ENCODE data around the gene TBXAS1. TPM values are rescaled to one million over a fixed set of nuclear protein-coding genes. Genes with fewer than 3 reads are reported as not detected.

TBXAS1 gene
- total RNA-seq, 1 donor from 2014 or later: not detected

DNA sequence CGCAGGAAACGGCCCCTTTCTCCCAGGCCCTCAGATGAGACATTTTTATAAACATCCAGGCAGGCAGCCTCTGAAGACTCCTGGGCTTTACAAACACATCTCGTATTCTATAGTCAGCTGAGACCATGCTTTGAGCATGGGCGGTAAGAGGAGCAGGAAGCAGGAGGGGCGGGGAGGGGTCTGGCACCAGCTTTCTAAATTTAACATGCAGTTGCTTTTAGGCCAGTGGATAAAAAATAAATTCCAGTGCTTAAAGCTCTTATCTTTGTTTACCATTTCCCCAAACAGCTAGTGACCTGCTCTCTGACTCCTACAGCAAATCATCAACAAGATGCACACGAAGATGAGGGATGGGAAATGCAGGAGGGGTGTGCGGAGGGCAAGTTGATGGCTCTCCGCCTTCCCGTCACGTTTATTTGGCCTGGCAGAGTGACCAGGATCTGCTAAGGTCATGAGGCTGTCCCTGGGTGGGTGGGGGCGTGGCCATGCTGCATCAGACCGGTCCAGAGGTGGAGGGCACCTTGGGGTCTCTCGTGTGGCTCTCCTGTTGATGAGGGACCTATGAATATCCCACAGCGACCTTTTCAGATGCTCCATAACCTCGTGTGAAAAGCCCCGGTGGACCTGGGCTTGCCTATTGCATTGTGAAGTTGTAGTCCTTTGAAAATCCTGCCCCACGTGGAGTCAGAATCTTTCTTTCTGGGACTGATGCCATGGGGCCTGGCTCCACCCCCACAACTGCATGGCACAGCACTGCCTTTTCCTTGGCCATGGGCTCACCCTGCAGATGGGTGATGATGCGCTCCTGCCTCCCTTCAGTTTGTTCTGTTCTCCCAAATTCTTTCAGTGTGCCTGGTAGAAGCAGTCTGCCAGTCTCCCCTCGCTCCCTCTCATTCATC, 166.2 kb downstream of the TBXAS1 start:
- H3K4me3 Mint-ChIP-seq (ENCODE audit: unreplicated experiment): no peak overlapping the region
- DNase-seq: no peak
- peaks cover 1% of the 10 kb centered on the region for H3K27me3 Mint-ChIP-seq (ENCODE audit: unreplicated experiment)
- peak overlapping the region; percentile 33 for H3K27ac Mint-ChIP-seq (ENCODE audit: unreplicated experiment)
- no peaks in the 10 kb centered on the region for H3K9me3 Mint-ChIP-seq (ENCODE audit: unreplicated experiment)
- peaks cover 3% of the 10 kb centered on the region for H3K36me3 Mint-ChIP-seq (ENCODE audit: unreplicated experiment)
- TF ChIP-seq, protein P1, sequence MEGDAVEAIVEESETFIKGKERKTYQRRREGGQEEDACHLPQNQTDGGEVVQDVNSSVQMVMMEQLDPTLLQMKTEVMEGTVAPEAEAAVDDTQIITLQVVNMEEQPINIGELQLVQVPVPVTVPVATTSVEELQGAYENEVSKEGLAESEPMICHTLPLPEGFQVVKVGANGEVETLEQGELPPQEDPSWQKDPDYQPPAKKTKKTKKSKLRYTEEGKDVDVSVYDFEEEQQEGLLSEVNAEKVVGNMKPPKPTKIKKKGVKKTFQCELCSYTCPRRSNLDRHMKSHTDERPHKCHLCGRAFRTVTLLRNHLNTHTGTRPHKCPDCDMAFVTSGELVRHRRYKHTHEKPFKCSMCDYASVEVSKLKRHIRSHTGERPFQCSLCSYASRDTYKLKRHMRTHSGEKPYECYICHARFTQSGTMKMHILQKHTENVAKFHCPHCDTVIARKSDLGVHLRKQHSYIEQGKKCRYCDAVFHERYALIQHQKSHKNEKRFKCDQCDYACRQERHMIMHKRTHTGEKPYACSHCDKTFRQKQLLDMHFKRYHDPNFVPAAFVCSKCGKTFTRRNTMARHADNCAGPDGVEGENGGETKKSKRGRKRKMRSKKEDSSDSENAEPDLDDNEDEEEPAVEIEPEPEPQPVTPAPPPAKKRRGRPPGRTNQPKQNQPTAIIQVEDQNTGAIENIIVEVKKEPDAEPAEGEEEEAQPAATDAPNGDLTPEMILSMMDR (IDR thresholded peaks at IDR 0.05; ENCODE audit: partially characterized antibody, unreplicated experiment): no peak
- H3K4me1 Mint-ChIP-seq (ENCODE audit: low read depth, unreplicated experiment): peaks cover 23% of the 10 kb centered on the region

DNA sequence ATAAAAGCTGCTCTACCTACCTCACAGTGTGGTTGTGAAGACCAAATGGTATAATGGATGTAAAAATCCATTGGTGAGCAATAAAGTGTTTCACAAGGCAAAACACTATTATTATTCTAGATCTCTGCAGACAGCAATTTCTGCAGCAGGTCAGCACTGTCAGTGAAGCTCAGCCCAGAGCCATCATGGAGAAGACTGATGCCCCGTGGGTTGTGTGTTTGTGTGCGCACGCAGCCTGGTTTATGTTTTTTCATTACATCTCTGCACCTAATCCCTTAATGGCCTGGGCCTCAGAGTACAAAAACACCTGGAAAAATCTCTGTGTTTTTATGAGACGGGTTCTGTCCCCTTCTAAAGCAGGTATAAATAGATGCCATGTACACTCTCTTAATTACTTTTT, 169.5 kb downstream of the TBXAS1 start:
- Mint-ChIP-seq H3K4me1 (ENCODE audit: low read depth, unreplicated experiment) (peaks cover 9% of the 10 kb centered on the region), H3K4me3 (ENCODE audit: unreplicated experiment) (no peak overlapping the region), H3K27me3 (ENCODE audit: unreplicated experiment) (peaks cover 1% of the 10 kb centered on the region), H3K36me3 (ENCODE audit: unreplicated experiment) (peaks cover 3% of the 10 kb centered on the region), H3K9me3 (ENCODE audit: unreplicated experiment) (peaks cover 2% of the 10 kb centered on the region), H3K27ac (ENCODE audit: unreplicated experiment) (no peak overlapping the region)
- TF ChIP-seq, protein P1 (IDR thresholded peaks at IDR 0.05; ENCODE audit: partially characterized antibody, unreplicated experiment): no peak
- no peak for DNase-seq

DNA sequence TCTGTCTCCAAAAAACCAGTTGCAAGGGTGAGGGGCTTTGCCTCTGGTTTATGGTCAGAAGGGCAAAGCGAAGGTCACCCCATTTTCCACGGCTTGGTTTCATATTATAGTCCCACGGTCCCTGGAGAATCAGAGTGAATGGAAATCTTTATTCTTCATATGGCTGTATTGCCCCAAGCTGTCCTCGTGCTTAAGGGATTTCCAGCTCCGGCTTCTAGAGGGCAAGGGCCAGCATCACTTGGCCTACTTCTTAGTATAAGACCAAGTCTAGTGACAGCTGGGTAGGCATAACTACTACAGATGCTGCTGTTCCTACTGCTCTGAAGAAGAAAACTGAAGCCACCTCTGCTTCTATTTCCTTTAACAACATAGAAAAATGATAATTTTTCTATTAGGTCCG, 170.5 kb downstream of the TBXAS1 start:
- no peak overlapping the region for H3K27ac Mint-ChIP-seq (ENCODE audit: unreplicated experiment)
- no peak overlapping the region for H3K4me3 Mint-ChIP-seq (ENCODE audit: unreplicated experiment)
- H3K4me1 Mint-ChIP-seq (ENCODE audit: low read depth, unreplicated experiment): peaks cover 9% of the 10 kb centered on the region
- H3K36me3 Mint-ChIP-seq (ENCODE audit: unreplicated experiment): peaks cover 3% of the 10 kb centered on the region
- peaks cover 1% of the 10 kb centered on the region for H3K27me3 Mint-ChIP-seq (ENCODE audit: unreplicated experiment)
- H3K9me3 Mint-ChIP-seq (ENCODE audit: unreplicated experiment): peaks cover 5% of the 10 kb centered on the region
- DNase-seq: no peak
- TF ChIP-seq, protein P1 (IDR thresholded peaks at IDR 0.05; ENCODE audit: partially characterized antibody, unreplicated experiment): no peak

DNA sequence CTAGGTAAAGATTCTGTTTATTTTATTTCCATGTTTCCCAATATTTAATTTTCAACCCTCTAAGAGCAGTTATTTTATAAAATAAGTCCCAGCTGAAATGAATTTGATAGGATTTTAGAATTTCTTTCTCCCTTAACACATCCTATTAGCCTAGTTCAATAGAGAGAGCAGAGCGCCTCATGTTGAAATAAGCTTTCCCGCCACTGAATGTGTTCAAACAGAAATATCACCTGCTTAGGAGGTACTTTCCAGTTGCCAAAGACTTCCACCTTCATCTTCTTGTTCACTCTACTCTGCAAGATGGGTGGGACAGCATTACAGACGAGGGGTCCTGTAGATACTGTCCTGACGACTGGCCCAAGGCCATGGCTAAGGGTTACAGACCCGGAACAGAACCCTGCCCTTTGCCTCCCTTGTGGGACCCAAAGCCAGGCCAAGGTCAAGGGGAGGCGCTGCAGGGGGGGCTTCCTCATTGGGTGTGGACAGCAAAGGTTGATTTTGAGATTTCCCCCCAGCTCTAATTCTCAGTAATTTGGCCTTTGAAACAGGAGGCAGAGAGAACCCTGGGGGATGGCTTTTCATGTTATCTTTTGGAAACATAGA, 171.7 kb downstream of the TBXAS1 start:
- Mint-ChIP-seq H3K9me3 (ENCODE audit: unreplicated experiment) (peaks cover 5% of the 10 kb centered on the region), H3K27ac (ENCODE audit: unreplicated experiment) (no peak overlapping the region), H3K4me1 (ENCODE audit: low read depth, unreplicated experiment) (peaks cover 6% of the 10 kb centered on the region), H3K36me3 (ENCODE audit: unreplicated experiment) (peaks cover 3% of the 10 kb centered on the region), H3K4me3 (ENCODE audit: unreplicated experiment) (no peak overlapping the region), H3K27me3 (ENCODE audit: unreplicated experiment) (peaks cover 1% of the 10 kb centered on the region)
- no peak for DNase-seq
- TF ChIP-seq, protein P1 (IDR thresholded peaks at IDR 0.05; ENCODE audit: partially characterized antibody, unreplicated experiment): no peak

DNA sequence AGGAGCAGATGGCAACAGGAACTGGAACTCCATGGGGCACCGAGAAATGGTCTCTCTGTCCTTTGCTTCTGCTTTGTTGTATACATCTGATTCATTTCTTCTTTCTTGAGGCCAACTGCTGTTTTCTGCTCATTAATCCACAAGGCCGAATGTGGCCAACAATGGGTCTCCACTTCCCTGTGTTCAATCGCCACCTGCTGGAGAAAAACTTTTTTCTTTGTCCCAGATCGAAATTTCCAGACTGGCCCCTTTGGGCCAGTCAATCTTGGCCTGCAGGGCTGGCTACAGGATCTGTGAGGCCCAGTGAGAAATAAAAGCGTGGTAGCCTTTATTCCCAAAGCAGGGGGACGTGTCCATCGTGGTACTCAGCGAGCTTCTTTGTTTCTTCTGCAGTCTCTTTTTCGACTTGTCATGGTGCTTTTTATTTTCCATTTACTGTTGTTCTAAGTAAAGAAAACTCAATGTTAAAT, 174.9 kb downstream of the TBXAS1 start:
- no peak for DNase-seq
- Mint-ChIP-seq H3K27me3 (ENCODE audit: unreplicated experiment) (peaks cover 2% of the 10 kb centered on the region), H3K4me3 (ENCODE audit: unreplicated experiment) (no peak overlapping the region), H3K36me3 (ENCODE audit: unreplicated experiment) (no peaks in the 10 kb centered on the region), H3K4me1 (ENCODE audit: low read depth, unreplicated experiment) (no peaks in the 10 kb centered on the region), H3K27ac (ENCODE audit: unreplicated experiment) (no peak overlapping the region), H3K9me3 (ENCODE audit: unreplicated experiment) (peaks cover 5% of the 10 kb centered on the region)
- TF ChIP-seq, protein P1 (IDR thresholded peaks at IDR 0.05; ENCODE audit: partially characterized antibody, unreplicated experiment): peak; percentile 78

Data from glutamatergic neuron (in vitro differentiated cells).